HepG2 (cell line): ENCODE data around the gene FAM217B. TPM values are rescaled to one million over a fixed set of nuclear protein-coding genes. Genes with fewer than 3 reads are reported as not detected.

ENCODE experiments used
- ESRRA ChIP-seq: sonication (generic); formaldehyde crosslinking; IDR thresholded peaks from 2 replicates; pipeline ENCODE4 v1.5.1; 2020; ENCODE audit warnings: mild to moderate bottlenecking, low read depth, missing genetic modification reagents
- ETV5 ChIP-seq: IDR thresholded peaks from 2 replicates; pipeline ENCODE4 v1.6.1; 2018; ENCODE audit warnings: missing biosample characterization, missing genetic modification reagents, inconsistent platforms, borderline replicate concordance
- FOSL2 ChIP-seq: sonication (generic); formaldehyde crosslinking; IDR thresholded peaks from 2 replicates; pipeline ENCODE4 v1.4.0; 2020; ENCODE audit warnings: missing genetic modification reagents
- JARID2 ChIP-seq: sonication (generic); formaldehyde crosslinking; IDR thresholded peaks from 2 replicates; pipeline ENCODE4 v1.8.1; 2023; ENCODE audit warnings: missing genetic modification reagents, inconsistent platforms; ENCODE audit not compliant: insufficient replicate concordance
- KDM2A ChIP-seq: sonication (generic); formaldehyde crosslinking; IDR thresholded peaks from 2 replicates; pipeline ENCODE4 v1.4.0; 2020; ENCODE audit warnings: low read depth, missing genetic modification reagents, borderline replicate concordance
- PAX8 ChIP-seq: sonication (generic); formaldehyde crosslinking; IDR thresholded peaks from 2 replicates; pipeline ENCODE4 v1.8.0; 2022; ENCODE audit warnings: mild to moderate bottlenecking, missing genetic modification reagents, borderline replicate concordance
- SETDB1 ChIP-seq: sonication (generic); formaldehyde crosslinking; IDR thresholded peaks from 2 replicates; pipeline ENCODE4 v1.5.1; 2020; ENCODE audit warnings: missing genetic modification reagents, mild to moderate bottlenecking, borderline replicate concordance
- SMARCC2 ChIP-seq: fragments of 450-650 bp; IDR thresholded peaks from 2 replicates; pipeline ENCODE4 v1.6.1; 2017; ENCODE audit warnings: antibody characterized with exemption, mild to moderate bottlenecking
- TOE1 ChIP-seq: sonication (generic); formaldehyde crosslinking; IDR thresholded peaks from 2 replicates; pipeline ENCODE4 v1.4.0; 2020; ENCODE audit warnings: mild to moderate bottlenecking, missing genetic modification reagents
- ZFP37 ChIP-seq: sonication (generic); formaldehyde crosslinking; IDR thresholded peaks from 2 replicates; pipeline ENCODE4 v1.4.0; 2020; ENCODE audit warnings: missing genetic modification reagents, borderline replicate concordance
- ZNF432 ChIP-seq: sonication (generic); formaldehyde crosslinking; IDR thresholded peaks from 2 replicates; pipeline ENCODE4 v1.5.0; 2020; ENCODE audit warnings: missing genetic modification reagents, mild to moderate bottlenecking, borderline replicate concordance
- ZNF558 ChIP-seq: sonication (generic); formaldehyde crosslinking; IDR thresholded peaks from 2 replicates; pipeline ENCODE4 v1.9.0; 2022; ENCODE audit warnings: mild to moderate bottlenecking, missing genetic modification reagents, borderline replicate concordance
- ZNF713 ChIP-seq: sonication (generic); formaldehyde crosslinking; IDR thresholded peaks from 2 replicates; pipeline ENCODE4 v1.4.0; 2020; ENCODE audit warnings: mild to moderate bottlenecking, missing genetic modification reagents
- ZNF724P ChIP-seq: sonication (generic); formaldehyde crosslinking; IDR thresholded peaks from 2 replicates; pipeline ENCODE4 v1.8.0; 2022; ENCODE audit warnings: missing genetic modification reagents, borderline replicate concordance
- ZNF800 ChIP-seq: sonication (generic); formaldehyde crosslinking; IDR thresholded peaks from 2 replicates; pipeline ENCODE4 v1.4.0; 2020; ENCODE audit warnings: missing genetic modification reagents
- ZXDC ChIP-seq: sonication (generic); formaldehyde crosslinking; IDR thresholded peaks from 2 replicates; pipeline ENCODE4 v1.5.0; 2020; ENCODE audit warnings: mild to moderate bottlenecking, missing genetic modification reagents
- polyA plus RNA-seq, 8 experiments: library from polyadenylated mRNA; depleted of rRNA in 3 of 8; stranded (reverse) in 7 of 8; unstranded in 1 of 8; fragments of >200 nt; fragmentation: Illumina TruSeq in 4 of 8; extraction: Trizol in 4 of 8; gene quantifications; 2 replicates each; pipeline versions ENCODE4 v1.2.1 to v1.2.3, GENCODE V29; 2011 to 2016; ENCODE audit warnings: low read depth in 4 of 8, missing spikeins in 1 of 8, mixed read lengths in 1 of 8; ENCODE audit not compliant: insufficient read depth in 1 of 8
- total RNA-seq, 5 experiments: library from RNA; depleted of rRNA; stranded (reverse); fragments of >200 nt; fragmentation: Illumina TruSeq; extraction: Trizol; gene quantifications; 2 replicates each; pipeline ENCODE4 v1.2.3, GENCODE V29; 2016; ENCODE audit warnings: low read depth in 1 of 5
- TF ChIP-seq, protein P1 (sequence below): sonication (generic); formaldehyde crosslinking; IDR thresholded peaks from 2 replicates; pipeline ENCODE4 v1.4.0; 2020; ENCODE audit warnings: missing genetic modification reagents, borderline replicate concordance
- TF ChIP-seq, protein P2 (sequence below): sonication (generic); formaldehyde crosslinking; IDR thresholded peaks from 2 replicates; pipeline ENCODE4 v1.8.1; 2022; ENCODE audit warnings: mild to moderate bottlenecking, missing genetic modification reagents
- TF ChIP-seq, protein P3 (sequence below): sonication (generic); formaldehyde crosslinking; IDR thresholded peaks from 2 replicates; pipeline ENCODE4 v1.4.0; 2020; ENCODE audit warnings: mild to moderate bottlenecking, low read depth, missing genetic modification reagents

The FAM217B gene
- total and polyA plus RNA-seq, 2 of the 13 experiments (the other 11 are each of a cell fraction or from before 2014, with no cell fraction given): 11.1 to 14.3 TPM

GRCh38 chr20:59940129-59940955 is at the start of gene FAM217B, which contains the start of gene PPP1R3D (continued):
- TF ChIP-seq ZNF724P (CRISPR knock-in tag) (peak; percentile 89; the same call in 1 of the 2 replicates), ZXDC (CRISPR knock-in tag) (peak; percentile 87), ZFP37 (peak; percentile 84), ZNF432 (CRISPR knock-in tag) (0 out of 2 replicates have a peak, but pooled peaks have one; percentile 69), PAX8 (CRISPR knock-in tag) (peak; percentile 96; the same call in 1 of the 2 replicates), SETDB1 (CRISPR knock-in tag) (no peak), TOE1 (peak; percentile 79; the same call in 1 of the 2 replicates), KDM2A (CRISPR knock-in tag) (peak; percentile 87), SMARCC2 (no peak), FOSL2 (peak; percentile 65), ZNF713 (CRISPR knock-in tag) (0 out of 2 replicates have a peak, but pooled peaks have one; percentile 36), JARID2 (CRISPR knock-in tag) (no peak), ETV5 (CRISPR knock-in tag) (no peak; the same call in 1 of the 2 replicates), ESRRA (CRISPR knock-in tag) (peak; percentile 43), ZNF800 (CRISPR knock-in tag) (peak; percentile 76), ZNF558 (CRISPR knock-in tag) (no peak; the same call in 1 of the 2 replicates)
- TF ChIP-seq, protein P1, sequence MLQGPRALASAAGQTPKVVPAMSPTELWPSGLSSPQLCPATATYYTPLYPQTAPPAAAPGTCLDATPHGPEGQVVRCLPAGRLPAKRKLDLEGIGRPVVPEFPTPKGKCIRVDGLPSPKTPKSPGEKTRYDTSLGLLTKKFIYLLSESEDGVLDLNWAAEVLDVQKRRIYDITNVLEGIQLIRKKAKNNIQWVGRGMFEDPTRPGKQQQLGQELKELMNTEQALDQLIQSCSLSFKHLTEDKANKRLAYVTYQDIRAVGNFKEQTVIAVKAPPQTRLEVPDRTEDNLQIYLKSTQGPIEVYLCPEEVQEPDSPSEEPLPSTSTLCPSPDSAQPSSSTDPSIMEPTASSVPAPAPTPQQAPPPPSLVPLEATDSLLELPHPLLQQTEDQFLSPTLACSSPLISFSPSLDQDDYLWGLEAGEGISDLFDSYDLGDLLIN (CRISPR knock-in tag): 0 out of 2 replicates have a peak, but pooled peaks have one; percentile 19
- TF ChIP-seq, protein P2, sequence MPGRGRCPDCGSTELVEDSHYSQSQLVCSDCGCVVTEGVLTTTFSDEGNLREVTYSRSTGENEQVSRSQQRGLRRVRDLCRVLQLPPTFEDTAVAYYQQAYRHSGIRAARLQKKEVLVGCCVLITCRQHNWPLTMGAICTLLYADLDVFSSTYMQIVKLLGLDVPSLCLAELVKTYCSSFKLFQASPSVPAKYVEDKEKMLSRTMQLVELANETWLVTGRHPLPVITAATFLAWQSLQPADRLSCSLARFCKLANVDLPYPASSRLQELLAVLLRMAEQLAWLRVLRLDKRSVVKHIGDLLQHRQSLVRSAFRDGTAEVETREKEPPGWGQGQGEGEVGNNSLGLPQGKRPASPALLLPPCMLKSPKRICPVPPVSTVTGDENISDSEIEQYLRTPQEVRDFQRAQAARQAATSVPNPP: peak; percentile 90
- TF ChIP-seq, protein P3, sequence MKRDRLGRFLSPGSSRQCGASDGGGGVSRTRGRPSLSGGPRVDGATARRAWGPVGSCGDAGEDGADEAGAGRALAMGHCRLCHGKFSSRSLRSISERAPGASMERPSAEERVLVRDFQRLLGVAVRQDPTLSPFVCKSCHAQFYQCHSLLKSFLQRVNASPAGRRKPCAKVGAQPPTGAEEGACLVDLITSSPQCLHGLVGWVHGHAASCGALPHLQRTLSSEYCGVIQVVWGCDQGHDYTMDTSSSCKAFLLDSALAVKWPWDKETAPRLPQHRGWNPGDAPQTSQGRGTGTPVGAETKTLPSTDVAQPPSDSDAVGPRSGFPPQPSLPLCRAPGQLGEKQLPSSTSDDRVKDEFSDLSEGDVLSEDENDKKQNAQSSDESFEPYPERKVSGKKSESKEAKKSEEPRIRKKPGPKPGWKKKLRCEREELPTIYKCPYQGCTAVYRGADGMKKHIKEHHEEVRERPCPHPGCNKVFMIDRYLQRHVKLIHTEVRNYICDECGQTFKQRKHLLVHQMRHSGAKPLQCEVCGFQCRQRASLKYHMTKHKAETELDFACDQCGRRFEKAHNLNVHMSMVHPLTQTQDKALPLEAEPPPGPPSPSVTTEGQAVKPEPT (CRISPR knock-in tag): peak; percentile 86
